ENCODE results near the gene KRT6B.

- TF ChIP-seq, protein P1, sequence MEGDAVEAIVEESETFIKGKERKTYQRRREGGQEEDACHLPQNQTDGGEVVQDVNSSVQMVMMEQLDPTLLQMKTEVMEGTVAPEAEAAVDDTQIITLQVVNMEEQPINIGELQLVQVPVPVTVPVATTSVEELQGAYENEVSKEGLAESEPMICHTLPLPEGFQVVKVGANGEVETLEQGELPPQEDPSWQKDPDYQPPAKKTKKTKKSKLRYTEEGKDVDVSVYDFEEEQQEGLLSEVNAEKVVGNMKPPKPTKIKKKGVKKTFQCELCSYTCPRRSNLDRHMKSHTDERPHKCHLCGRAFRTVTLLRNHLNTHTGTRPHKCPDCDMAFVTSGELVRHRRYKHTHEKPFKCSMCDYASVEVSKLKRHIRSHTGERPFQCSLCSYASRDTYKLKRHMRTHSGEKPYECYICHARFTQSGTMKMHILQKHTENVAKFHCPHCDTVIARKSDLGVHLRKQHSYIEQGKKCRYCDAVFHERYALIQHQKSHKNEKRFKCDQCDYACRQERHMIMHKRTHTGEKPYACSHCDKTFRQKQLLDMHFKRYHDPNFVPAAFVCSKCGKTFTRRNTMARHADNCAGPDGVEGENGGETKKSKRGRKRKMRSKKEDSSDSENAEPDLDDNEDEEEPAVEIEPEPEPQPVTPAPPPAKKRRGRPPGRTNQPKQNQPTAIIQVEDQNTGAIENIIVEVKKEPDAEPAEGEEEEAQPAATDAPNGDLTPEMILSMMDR (IDR thresholded peaks at IDR 0.05), result no peak
- TF ChIP-seq TCF7L2 (IDR thresholded peaks at IDR 0.05; ENCODE audit: low read depth, low read length) (no peak), REST (IDR thresholded peaks at IDR 0.05; ENCODE audit: insufficient read depth in 1 of 2, low read depth in 2 of 2, low read length in 1 of 2) (no peak)
These were observed 28.9 kb downstream of the KRT6B start for GRCh38 chr12:52423035-52423434.

Data from Panc1 (cell line).